OCI-LY1 (cell line): ENCODE measurements around the gene ZIC2.
A peak's percentile ranks its signal among the peaks of the same experiment; 100 is the strongest.

ENCODE experiments used
- H2AFZ ChIP-seq: fragments of 200-600 bp; sonication (generic), shearing (Covaris generic); 2 replicates; pipeline ENCODE4 v1.6.0; 2014; ENCODE audit warnings: antibody characterized with exemption, mild to moderate bottlenecking, low read length
- H3F3A ChIP-seq: fragments of 200-600 bp; sonication (generic), shearing (Covaris generic); 2 replicates; pipeline ENCODE4 v1.6.0; 2014; ENCODE audit warnings: mild to moderate bottlenecking, antibody characterized with exemption, low read length, moderate library complexity; ENCODE audit not compliant: insufficient read depth
- H3K27ac ChIP-seq: fragments of 200-600 bp; sonication (generic); 2 replicates; pipeline ENCODE4 v1.5.1; 2014; ENCODE audit warnings: low read length, mixed run types, mild to moderate bottlenecking, low read depth; ENCODE audit not compliant: poor library complexity, severe bottlenecking
- H3K27me3 ChIP-seq: fragments of 200-600 bp; sonication (generic); 2 replicates; pipeline ENCODE4 v1.6.0; 2014; ENCODE audit warnings: antibody characterized with exemption, mild to moderate bottlenecking, low read length, moderate library complexity; ENCODE audit not compliant: insufficient read depth
- H3K36me3 ChIP-seq: fragments of 200-600 bp; sonication (generic); 2 replicates; pipeline ENCODE4 v1.6.1; 2014; ENCODE audit warnings: mild to moderate bottlenecking, antibody characterized with exemption, low read length, moderate library complexity, mixed read lengths; ENCODE audit not compliant: insufficient read depth
- H3K4me1 ChIP-seq: fragments of 200-600 bp; sonication (generic); 2 replicates; pipeline ENCODE4 v1.5.1; 2014; ENCODE audit warnings: mild to moderate bottlenecking, low read length, moderate library complexity; ENCODE audit not compliant: insufficient read depth, severe bottlenecking
- H3K4me2 ChIP-seq: fragments of 200-600 bp; sonication (generic), shearing (Covaris generic); 2 replicates; pipeline ENCODE4 v1.6.1; 2014; ENCODE audit warnings: low read length
- H3K4me3 ChIP-seq: fragments of 200-600 bp; sonication (generic); 2 replicates; pipeline ENCODE4 v1.5.1; 2014; ENCODE audit warnings: low read length, low read depth, mild to moderate bottlenecking, mixed read lengths; ENCODE audit not compliant: poor library complexity, severe bottlenecking
- H3K79me2 ChIP-seq: fragments of 200-600 bp; shearing (Covaris generic); 2 replicates; pipeline ENCODE4 v1.6.1; 2016; ENCODE audit warnings: mixed run types, low read length, mixed read lengths; ENCODE audit not compliant: insufficient read depth
- H3K9ac ChIP-seq: fragments of 200-600 bp; sonication (generic), shearing (Covaris generic); 2 replicates; pipeline ENCODE4 v1.6.1; 2014; ENCODE audit warnings: mild to moderate bottlenecking, low read length, mixed read lengths
- H3K9me2 ChIP-seq: fragments of 200-600 bp; sonication (generic), shearing (Covaris generic); 2 replicates; pipeline ENCODE4 v1.6.1; 2014; ENCODE audit warnings: low read depth, mild to moderate bottlenecking, low read length, mixed read lengths
- H3K9me3 ChIP-seq: fragments of 200-600 bp; shearing (Covaris generic); 2 replicates; pipeline ENCODE4 v1.6.1; 2014; ENCODE audit warnings: low read length, mixed read lengths
- H4K20me1 ChIP-seq: fragments of 200-600 bp; sonication (generic), shearing (Covaris generic); 2 replicates; pipeline ENCODE4 v1.6.0; 2016; ENCODE audit warnings: mild to moderate bottlenecking, low read length; ENCODE audit not compliant: insufficient read depth
- CTCF ChIP-seq: fragments of 200-600 bp; sonication (generic), shearing (Covaris generic); IDR thresholded peaks from 2 replicates; pipeline ENCODE4 v1.5.1; 2017; ENCODE audit warnings: mild to moderate bottlenecking, antibody characterized with exemption, low read length, moderate library complexity, mixed read lengths
- EZH2 ChIP-seq: fragments of 200-600 bp; sonication (generic), shearing (Covaris generic); IDR thresholded peaks from 2 replicates; pipeline ENCODE4 v1.8.0; 2017; ENCODE audit warnings: borderline replicate concordance, mixed run types, mild to moderate bottlenecking, antibody characterized with exemption, low read length, moderate library complexity, mixed read lengths

The ZIC2 gene

GRCh38 chr13:99979453-99980200 lies 2.0 kb upstream of the ZIC2 start:
- Histone ChIP-seq H3K9me3 (0 out of 2 replicates have a peak, but pooled peaks cover 2% of the 10 kb centered on the region), H3K4me1 (no peaks in the 10 kb centered on the region), H3K36me3 (no peaks in the 10 kb centered on the region), H3F3A (no peaks in the 10 kb centered on the region), H3K4me2 (no peak overlapping the region), H3K79me2 (no peaks in the 10 kb centered on the region), H3K9ac (no peak overlapping the region), H4K20me1 (no peaks in the 10 kb centered on the region), H3K27me3 (peaks cover 6% of the 10 kb centered on the region; the same call in 1 of the 2 replicates), H3K4me3 (no peak overlapping the region), H2AFZ (no peak overlapping the region), H3K27ac (no peak overlapping the region), H3K9me2 (no peaks in the 10 kb centered on the region)
- no peak for TF ChIP-seq CTCF
- TF ChIP-seq EZH2: no peak

GRCh38 chr13:99980201-99980823 lies 1.3 kb upstream of the ZIC2 start:
- Histone ChIP-seq H3K79me2 (no peaks in the 10 kb centered on the region), H3K4me2 (peak overlapping the region; percentile 70), H3K4me3 (peak overlapping the region; percentile 60), H3F3A (no peaks in the 10 kb centered on the region), H3K27ac (no peak overlapping the region), H3K36me3 (no peaks in the 10 kb centered on the region), H3K4me1 (no peaks in the 10 kb centered on the region), H2AFZ (no peak overlapping the region), H4K20me1 (no peaks in the 10 kb centered on the region), H3K9me2 (no peaks in the 10 kb centered on the region), H3K27me3 (peaks cover 6% of the 10 kb centered on the region; the same call in 1 of the 2 replicates), H3K9me3 (0 out of 2 replicates have a peak, but pooled peaks cover 2% of the 10 kb centered on the region), H3K9ac (no peak overlapping the region)
- no peak for TF ChIP-seq EZH2

- no peak overlapping the region for H3K9ac ChIP-seq
- H3F3A ChIP-seq: no peaks in the 10 kb centered on the region
- H3K27ac ChIP-seq: no peak overlapping the region
- H2AFZ ChIP-seq: no peak overlapping the region
- H3K27me3 ChIP-seq: peaks cover 6% of the 10 kb centered on the region; the same call in 1 of the 2 replicates
- no peaks in the 10 kb centered on the region for H3K4me1 ChIP-seq
- 0 out of 2 replicates have a peak, but pooled peaks cover 2% of the 10 kb centered on the region for H3K9me3 ChIP-seq
- H3K36me3 ChIP-seq: no peaks in the 10 kb centered on the region
- peak overlapping the region; percentile 60 for H3K4me3 ChIP-seq
- TF ChIP-seq EZH2 (no peak), CTCF (no peak)
- H3K9me2 ChIP-seq: no peaks in the 10 kb centered on the region
- no peaks in the 10 kb centered on the region for H3K79me2 ChIP-seq
- H3K4me2 ChIP-seq: peak overlapping the region; percentile 70
- no peaks in the 10 kb centered on the region for H4K20me1 ChIP-seq
These were observed 505 bp upstream of the ZIC2 start for GRCh38 chr13:99980824-99981734.
